ENCODE measurements around the gene ANKMY2.
"Not testable (repeated sequence)": the region's sequence is repeated elsewhere in the genome, so short reads cannot be mapped to it uniquely, and the experiment has no call there.

ANKMY2 gene

DNA sequence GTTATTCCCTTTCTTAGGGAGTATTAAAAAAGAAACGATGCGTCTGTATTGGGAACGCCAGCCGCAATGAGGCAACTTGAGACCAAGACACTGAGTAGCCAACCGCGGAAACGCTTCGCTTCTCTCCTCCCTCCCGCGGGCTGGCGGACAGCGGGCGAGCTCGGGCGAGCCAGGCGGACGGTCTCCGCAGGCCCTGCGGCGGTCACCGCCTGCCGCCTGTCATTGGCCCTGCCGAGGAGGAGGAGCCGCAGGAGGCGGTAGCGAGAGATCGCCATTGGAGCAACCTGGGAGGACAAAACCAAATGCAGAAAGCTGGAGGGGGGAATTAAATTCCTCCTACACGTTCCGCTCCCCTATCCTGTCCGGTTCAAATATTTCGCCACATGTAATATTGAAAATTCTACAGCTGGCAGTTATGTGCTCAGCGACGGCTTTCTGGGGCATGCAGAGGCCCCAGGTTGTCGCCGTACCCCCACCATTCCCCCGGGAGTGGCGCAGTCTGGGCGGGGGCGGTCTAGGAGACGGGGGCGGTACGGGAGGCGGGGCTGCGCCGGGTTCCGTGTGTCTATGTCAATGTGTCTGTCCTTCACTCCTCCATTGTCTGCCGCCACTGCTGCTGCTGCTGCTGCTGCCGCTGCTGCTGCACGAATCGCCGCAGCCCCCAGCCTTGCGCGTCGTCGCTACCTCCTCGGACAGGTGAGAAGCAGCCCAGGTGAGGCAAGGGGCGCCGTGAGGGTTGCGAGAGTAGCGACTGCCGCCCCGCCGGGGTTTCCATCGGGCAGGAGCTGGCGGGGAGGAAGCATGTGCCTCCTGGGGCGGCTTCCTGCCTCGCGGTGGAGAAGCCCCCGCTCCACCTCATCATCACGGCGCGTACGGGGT, at the start of gene ANKMY2, which contains the start of gene BZW2:
Gene ANKMY2, minus strand, starts transcription at position 162 of the 879 bp plus-strand sequence. CDS start 181 bp downstream, outside the sequence.
Gene BZW2, plus strand, starts transcription at position 589 of the 879 bp plus-strand sequence. CDS start 19,263 bp downstream, outside the sequence.
- peak; percentile 100 for DNase-seq

- no peak for DNase-seq
Observed at GRCh38 chr7:16694806-16695205, 49.3 kb upstream of the ANKMY2 start.

GRCh38 chr7:16693601-16694318, 48.2 kb upstream of the ANKMY2 start:
- DNase-seq = no peak

GRCh38 chr7:16691241-16691640, 45.7 kb upstream of the ANKMY2 start:
- no peak for DNase-seq

DNA sequence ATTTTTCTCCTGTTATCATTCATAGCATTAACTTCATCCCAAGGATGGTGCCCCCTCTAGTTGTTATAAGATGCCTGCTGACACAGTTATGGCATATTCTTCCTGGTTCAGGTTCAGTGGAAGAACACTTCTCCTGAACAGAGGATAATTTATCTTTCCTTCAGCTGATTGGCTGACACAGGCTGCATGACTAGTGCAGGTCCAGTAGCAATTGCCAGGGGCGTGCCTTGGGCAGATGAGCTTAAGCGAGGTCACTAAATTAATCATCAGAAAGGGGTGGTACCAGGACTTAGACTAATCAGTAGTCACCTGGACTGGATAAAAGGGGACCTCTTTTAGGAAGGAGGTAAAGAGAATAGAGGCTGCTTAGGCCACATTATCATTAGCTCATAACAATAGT, 42.7 kb upstream of the ANKMY2 start:
- DNase-seq = peak; percentile 82

DNA sequence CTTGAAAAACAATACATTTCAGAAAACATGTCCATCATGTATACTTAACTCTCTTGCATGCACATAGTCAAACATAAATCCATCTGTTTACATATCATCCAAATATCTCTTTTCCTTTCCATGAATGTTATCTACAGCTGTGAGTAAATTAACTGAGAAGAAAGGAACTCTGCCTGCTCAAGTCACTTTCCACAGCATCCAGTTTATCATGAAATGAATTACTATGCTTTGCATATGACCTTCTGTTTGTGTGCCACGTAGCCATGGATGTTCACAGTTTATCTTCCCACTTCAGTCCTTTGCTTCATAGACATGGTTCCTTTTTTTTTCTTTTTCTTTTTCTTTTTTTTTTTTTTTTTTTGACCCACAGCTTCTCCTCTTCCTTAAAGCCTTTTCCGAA, 40.0 kb upstream of the ANKMY2 start:
- no peak for DNase-seq

DNA sequence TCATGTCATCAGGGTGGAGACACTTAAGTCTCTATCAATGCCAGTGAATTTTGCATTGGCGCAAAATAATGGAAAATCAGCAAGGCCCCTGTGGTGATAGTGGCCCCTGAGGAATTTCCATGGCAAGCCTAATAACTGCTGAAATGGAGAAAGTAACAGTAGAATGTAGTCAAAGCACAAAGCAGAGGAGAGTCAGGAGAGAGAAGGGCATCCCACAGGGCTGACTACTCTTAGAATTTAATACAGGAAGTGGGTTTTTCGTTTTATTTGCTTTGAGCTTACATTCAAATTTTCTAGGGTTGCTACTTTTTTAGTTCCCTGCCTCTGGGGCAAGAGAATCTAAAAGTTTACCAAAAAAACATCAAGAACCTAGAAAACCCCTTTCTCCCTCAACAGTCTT, 39.4 kb upstream of the ANKMY2 start:
- DNase-seq = no peak

DNA sequence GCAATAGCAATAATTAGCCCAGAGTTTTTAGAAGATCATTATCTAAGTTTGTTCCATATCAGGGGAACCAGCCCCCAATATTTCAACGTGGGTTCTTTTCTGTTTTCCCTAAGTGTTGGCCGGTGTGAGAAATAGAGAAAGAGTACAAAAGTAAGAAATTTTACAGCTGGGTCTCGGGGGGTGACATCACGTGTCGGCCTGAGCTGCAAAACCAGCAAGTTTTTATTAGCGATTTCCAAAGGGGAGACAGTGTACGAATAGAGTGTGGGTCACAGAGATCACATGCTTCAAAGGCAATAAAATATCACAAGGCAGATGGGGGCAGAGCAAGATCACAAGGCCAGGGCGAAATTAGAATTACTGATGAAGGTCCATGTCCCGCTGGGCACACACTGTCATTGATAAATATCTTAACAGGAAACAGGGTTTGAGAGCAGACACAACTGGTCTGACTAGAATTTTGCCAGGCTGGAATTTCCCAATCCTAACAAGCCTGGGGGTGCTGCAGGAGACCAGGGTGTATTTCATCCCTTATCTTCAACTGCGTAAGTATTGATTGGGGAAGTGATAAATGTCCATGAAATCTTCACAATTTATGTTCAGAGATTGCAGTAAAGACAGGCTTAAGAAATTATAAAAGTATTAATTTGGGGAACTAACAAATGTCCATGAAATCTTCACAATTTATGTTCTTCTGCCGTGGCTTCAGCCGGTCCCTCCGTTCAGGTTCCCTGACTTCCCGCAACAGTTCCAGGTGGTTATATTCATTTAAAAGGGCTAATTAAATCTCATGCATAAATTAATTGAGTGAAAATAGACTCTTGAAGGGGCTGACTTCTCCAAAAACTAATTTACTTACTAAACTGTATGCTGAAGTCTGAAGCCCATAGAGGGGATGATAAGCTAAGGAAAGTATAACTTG, 33.4 kb upstream of the ANKMY2 start:
- DNase-seq = not testable (repeated sequence)

DNA sequence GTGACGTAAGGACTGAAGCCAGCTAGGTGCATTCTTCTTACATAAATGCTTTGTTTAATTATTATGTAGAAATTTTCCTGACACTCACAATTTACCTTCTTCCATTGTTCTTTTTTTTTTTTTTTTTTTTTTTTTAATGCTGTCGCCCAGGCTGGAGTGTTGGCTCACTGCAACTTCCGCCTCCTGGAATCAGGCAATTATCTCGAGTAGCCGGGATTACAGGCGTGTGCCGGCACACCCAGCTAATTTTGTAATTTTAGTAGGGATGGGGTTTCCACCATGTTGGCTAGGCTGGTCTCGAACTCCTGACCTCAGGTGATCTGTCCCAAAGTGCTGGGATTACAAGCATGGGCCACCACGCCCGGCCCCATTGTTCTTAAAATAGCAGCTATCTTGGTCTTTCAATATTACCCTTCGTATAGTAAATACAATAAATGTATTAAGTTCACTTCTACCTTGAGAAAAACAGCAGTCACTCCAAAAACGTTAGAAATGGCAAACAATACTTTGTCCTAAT, 32.5 kb upstream of the ANKMY2 start:
- DNase-seq = no peak

GRCh38 chr7:16675277-16675676, 29.7 kb upstream of the ANKMY2 start:
- DNase-seq = no peak

- DNase-seq = no peak
Observed at GRCh38 chr7:16671811-16672210, 26.3 kb upstream of the ANKMY2 start.

DNA sequence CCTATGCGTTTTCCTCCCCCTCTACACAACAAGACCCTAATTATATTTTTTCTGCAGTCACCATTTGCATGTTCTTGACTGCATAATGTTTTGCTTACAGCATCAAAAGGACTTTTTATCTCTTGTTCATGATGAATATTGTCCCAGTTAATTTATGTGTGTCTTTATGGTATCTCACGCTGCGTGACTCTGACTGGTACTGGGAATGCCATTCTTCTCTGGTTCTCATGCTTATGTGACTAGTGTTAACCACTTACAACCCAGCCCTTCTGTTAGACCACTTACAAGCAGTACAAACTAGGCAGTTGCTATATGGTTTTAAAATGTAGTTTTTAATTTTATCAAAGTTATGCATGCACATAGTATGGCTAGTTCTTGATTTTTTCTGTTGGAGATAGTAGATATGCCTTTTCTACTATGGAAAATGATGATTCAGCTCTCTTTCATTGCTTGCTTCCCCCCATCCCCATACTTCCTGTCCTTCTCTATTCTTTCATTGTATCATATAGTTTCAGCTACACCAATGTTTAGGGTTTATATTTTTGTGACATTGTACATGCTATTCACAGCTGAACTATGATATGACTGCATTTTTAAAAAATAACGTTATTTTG, 25.3 kb upstream of the ANKMY2 start:
- DNase-seq = no peak

- DNase-seq = peak; percentile 55
Observed at GRCh38 chr7:16670021-16670420, 24.5 kb upstream of the ANKMY2 start.

DNA sequence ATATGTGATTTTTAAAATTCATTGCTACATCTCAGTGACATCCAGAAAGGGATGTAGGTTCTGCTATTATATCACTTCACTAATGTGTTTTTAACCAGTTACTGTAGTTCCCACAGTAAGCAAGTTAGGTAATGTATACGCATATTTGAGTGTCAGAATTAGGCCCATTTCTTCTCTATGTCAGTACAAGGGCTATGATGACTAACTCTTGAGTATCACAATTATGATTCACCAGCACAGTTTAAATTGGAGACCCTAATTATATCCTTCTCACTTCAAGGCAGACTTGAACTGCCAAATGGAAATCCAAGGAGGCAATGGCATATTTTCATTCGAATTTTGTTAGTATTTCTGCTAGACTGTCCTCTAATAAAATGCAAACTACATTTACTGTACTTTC, 24.0 kb upstream of the ANKMY2 start:
- DNase-seq = peak; percentile 71

- peak; percentile 24 for DNase-seq
Observed at GRCh38 chr7:16668978-16669377, 23.4 kb upstream of the ANKMY2 start.

DNA sequence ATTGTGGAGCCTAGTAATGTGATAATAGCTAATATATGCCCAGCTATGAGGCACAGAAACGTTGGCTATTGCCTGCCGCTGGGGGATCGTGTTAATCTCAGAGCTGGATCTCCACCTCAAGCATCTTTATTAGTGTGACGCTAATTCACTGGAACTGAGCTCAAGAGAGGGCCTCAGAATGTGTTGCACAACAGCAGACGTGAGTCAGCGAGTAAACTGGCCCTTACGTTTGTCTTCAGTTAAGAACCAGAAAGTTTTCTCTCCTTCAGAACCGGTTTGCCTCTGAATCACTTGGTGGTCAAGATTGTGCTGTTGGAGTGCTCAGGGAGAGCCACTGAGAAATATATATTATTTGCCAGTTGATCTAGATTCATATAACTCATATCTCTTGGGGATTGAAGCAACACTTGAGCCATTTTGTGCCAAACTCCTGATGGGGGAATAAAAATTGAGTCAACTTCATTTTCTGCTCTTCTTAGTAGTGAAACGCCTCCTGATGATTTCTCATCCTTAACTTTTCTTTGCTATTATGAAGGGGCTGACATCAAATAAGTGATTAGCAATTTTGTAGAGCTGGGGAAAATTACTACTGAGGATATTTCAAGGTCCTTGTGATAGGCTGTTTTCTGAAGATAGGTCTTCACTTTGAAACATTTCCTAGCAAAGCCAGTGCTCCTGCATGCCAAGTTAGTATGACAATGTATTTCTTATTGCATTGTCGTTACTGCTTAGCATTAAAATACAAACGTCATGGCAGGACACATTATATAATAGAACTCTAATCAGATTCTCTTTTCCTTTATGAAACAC, 22.7 kb upstream of the ANKMY2 start:
- DNase-seq = peak; percentile 100

GRCh38 chr7:16667355-16667754, 21.8 kb upstream of the ANKMY2 start:
- no peak for DNase-seq

DNA sequence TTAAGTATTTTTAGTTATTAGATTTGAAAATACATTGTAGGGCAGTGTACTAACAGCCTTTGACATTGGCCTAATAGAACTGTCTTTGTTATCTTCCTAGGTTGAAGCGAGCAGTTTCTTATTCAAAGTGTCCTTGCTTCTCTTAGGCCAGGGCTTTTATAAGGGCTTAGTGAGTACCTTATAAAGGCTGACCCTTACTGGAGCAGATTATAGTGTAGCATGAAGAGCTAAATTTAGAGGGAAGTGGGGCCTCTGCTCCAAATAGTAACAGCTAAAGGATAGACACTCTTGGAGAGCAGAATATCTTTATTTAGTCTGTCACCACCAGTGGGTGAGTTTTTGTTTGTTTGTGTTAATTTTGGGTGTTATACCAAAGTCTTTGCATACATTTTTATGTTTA, 16.4 kb upstream of the ANKMY2 start:
- no peak for DNase-seq

GRCh38 chr7:16660702-16661464, 15.3 kb upstream of the ANKMY2 start:
- DNase-seq = peak; percentile 84

GRCh38 chr7:16659854-16660497, 14.4 kb upstream of the ANKMY2 start:
- not testable (repeated sequence) for DNase-seq
